Measurements from ENCODE around the gene BAG3. TPM values are rescaled to one million over a fixed set of nuclear protein-coding genes. Genes with fewer than 3 reads are reported as not detected.

Gene BAG3
- polyA plus RNA-seq, 1 donor from 2014 or later: 0.61 TPM

- H3K27me3 ChIP-seq (ENCODE audit: insufficient read depth, low read depth, low read length): no peaks in the 10 kb centered on the region
- no peaks in the 10 kb centered on the region for H4K20me1 ChIP-seq (ENCODE audit: insufficient read depth)
- no peaks in the 10 kb centered on the region for H3K36me3 ChIP-seq (ENCODE audit: insufficient read depth, low read length)
- H3K9me3 ChIP-seq (ENCODE audit: low read length): no peaks in the 10 kb centered on the region
- no peak overlapping the region for H3K9ac ChIP-seq (ENCODE audit: low read length)
- no peak overlapping the region for H3K4me3 ChIP-seq (ENCODE audit: low read length)
- H3K79me2 ChIP-seq (replicated peaks; ENCODE audit: insufficient read depth, low read length): no peaks in the 10 kb centered on the region
- no peaks in the 10 kb centered on the region for H3K9me2 ChIP-seq (ENCODE audit: insufficient read depth, low read length)
- H3K4me2 ChIP-seq (ENCODE audit: low read length): no peak overlapping the region
- H3F3A ChIP-seq (ENCODE audit: insufficient read depth, low read length, poor library complexity, severe bottlenecking): no peaks in the 10 kb centered on the region
- H3K27ac ChIP-seq (ENCODE audit: low read length): no peak overlapping the region
- no peak overlapping the region for H2AFZ ChIP-seq (ENCODE audit: low read depth, low read length)
- TF ChIP-seq REST (IDR thresholded peaks at IDR 0.05; ENCODE audit: borderline replicate concordance) (no peak), POLR2AphosphoS5 (IDR thresholded peaks at IDR 0.05) (no peak), RAD21 (conservative IDR thresholded peaks at IDR 0.05) (no peak), SMC3 (conservative IDR thresholded peaks at IDR 0.05; ENCODE audit: poor library complexity) (no peak), TAF1 (IDR thresholded peaks at IDR 0.05; ENCODE audit: low read depth) (no peak), CTCF (IDR thresholded peaks at IDR 0.05; ENCODE audit: poor library complexity, severe bottlenecking) (no peak), EZH2 (IDR thresholded peaks at IDR 0.05; ENCODE audit: borderline replicate concordance, insufficient read depth, low read length, poor library complexity, severe bottlenecking) (no peak), EP300 (conservative IDR thresholded peaks at IDR 0.05; ENCODE audit: poor library complexity, severe bottlenecking) (no peak), MXI1 (conservative IDR thresholded peaks at IDR 0.05; ENCODE audit: poor library complexity, severe bottlenecking) (no peak)
These were observed 26.9 kb downstream of the BAG3 start for GRCh38 chr10:119677904-119678755.

DNA sequence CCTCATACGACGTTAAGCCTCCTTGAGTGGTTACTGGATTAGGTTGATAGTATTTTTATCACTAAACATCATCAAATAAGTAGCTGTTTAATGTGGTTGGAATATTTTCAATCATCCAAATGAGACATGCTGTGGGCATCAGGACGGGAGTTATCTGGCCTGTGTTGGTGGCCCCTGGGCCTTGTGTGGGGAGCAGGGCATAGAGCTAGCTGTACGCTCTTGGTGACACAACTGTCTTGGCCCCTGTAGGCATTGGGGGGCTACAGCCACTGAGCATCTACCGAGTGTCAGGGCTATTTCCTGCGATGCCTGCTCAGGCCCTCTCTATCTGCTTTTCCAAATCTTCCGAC lies 28.3 kb downstream of the BAG3 start:
- Histone ChIP-seq H3K27ac (ENCODE audit: low read length) (no peak overlapping the region), H3K36me3 (ENCODE audit: insufficient read depth, low read length) (no peaks in the 10 kb centered on the region), H3F3A (ENCODE audit: insufficient read depth, low read length, poor library complexity, severe bottlenecking) (no peaks in the 10 kb centered on the region), H3K4me2 (ENCODE audit: low read length) (no peak overlapping the region), H2AFZ (ENCODE audit: low read depth, low read length) (no peak overlapping the region), H4K20me1 (ENCODE audit: insufficient read depth) (no peaks in the 10 kb centered on the region), H3K9ac (ENCODE audit: low read length) (no peak overlapping the region), H3K9me2 (ENCODE audit: insufficient read depth, low read length) (no peaks in the 10 kb centered on the region), H3K9me3 (ENCODE audit: low read length) (no peaks in the 10 kb centered on the region), H3K4me3 (ENCODE audit: low read length) (no peak overlapping the region), H3K27me3 (ENCODE audit: insufficient read depth, low read depth, low read length) (no peaks in the 10 kb centered on the region), H3K79me2 (replicated peaks; ENCODE audit: insufficient read depth, low read length) (no peaks in the 10 kb centered on the region)
- TF ChIP-seq REST (IDR thresholded peaks at IDR 0.05; ENCODE audit: borderline replicate concordance): no peak
- no peak for TF ChIP-seq EZH2 (IDR thresholded peaks at IDR 0.05; ENCODE audit: borderline replicate concordance, insufficient read depth, low read length, poor library complexity, severe bottlenecking)
- TF ChIP-seq EP300 (conservative IDR thresholded peaks at IDR 0.05; ENCODE audit: poor library complexity, severe bottlenecking): no peak
- TF ChIP-seq SMC3 (conservative IDR thresholded peaks at IDR 0.05; ENCODE audit: poor library complexity): no peak
- TF ChIP-seq TAF1 (IDR thresholded peaks at IDR 0.05; ENCODE audit: low read depth): no peak
- TF ChIP-seq RAD21 (conservative IDR thresholded peaks at IDR 0.05): no peak
- TF ChIP-seq MXI1 (conservative IDR thresholded peaks at IDR 0.05; ENCODE audit: poor library complexity, severe bottlenecking): no peak
- TF ChIP-seq POLR2AphosphoS5 (IDR thresholded peaks at IDR 0.05): no peak
- no peak for TF ChIP-seq CTCF (IDR thresholded peaks at IDR 0.05; ENCODE audit: poor library complexity, severe bottlenecking)

Measured in neural cell (in vitro differentiated cells).